ENCODE data around the gene R3HDM1.
"Not testable (repeated sequence)": the region's sequence is repeated elsewhere in the genome, so short reads cannot be mapped to it uniquely, and the experiment has no call there.

R3HDM1 gene

DNA sequence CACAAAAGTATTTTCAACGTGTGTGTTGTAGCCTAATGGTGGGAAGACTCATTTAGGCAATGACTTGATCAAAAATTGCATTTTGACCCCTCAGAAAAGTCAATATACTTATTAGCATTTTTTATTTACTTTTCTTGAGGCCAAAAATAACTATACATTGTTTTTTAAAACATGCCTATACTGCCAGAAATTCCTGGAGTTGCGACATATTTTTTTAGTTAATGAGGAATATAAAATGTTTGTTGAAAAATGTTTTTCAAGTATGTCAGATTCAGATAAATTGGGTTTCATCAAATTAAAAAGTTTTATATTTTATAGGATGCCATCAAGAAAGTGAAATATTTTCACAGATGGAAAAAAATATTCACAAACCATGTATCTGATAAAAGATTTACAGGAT is 39.6 kb downstream of the R3HDM1 start:
- no peak for DNase-seq (ENCODE audit: low spot score)

DNA sequence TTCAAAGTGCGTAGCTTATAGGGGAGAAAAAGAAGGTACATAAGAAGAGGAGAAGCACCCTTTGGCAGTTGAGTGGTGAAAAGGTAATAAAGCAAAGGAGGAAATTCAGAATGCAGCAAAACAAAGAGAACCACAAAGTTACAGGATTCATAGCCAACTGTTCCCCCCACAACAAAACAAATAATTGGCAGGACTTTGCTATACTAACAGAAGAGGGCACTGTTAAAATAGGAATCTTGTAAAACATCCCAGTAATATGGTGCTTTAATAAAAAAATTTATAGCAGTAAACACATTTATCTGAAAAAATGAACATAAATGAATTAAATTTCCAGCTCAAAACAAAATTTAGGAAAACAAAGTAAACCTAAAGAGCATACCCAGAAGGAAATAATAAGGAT is 42.3 kb downstream of the R3HDM1 start:
- DNase-seq (ENCODE audit: low spot score) = no peak

DNA sequence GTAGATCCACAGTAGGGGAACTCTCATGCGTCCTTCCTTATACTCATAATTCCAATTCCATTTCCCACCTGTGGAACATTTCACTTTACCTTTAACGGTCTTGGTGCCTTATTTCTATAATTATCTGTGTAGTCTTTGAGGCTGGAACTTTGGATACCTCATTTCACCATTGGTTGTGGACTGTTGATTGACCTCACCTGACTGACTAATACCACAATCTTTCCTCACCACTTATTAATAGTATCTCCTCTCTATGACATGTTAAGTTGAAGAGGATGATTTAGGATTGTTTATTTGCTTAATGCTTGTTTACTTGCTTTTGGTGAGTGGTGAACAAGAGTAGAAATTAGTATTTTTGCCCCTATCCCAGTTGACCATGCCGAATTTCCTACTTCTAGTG is 50.0 kb downstream of the R3HDM1 start:
- DNase-seq (ENCODE audit: low spot score) = no peak

DNA sequence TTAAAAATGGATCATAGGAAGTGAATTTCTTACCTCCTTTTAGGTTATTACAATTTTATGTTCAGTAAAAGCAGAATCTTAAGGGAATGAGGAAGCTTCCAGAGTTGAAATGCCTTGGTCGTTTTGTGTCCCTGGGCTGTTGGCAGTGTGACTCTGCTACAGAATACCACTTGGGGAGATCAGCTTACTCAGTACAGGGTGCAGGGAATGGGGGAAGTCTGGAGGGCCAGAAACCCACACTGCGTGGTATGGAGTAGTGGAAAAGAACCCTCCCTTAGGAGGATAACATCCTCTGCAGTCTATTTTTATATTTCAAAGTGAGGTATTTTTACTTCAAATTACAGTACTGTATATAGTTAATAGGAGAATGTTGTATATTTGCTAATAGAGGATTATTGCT is 51.1 kb downstream of the R3HDM1 start:
- no peak for DNase-seq (ENCODE audit: low spot score)

DNA sequence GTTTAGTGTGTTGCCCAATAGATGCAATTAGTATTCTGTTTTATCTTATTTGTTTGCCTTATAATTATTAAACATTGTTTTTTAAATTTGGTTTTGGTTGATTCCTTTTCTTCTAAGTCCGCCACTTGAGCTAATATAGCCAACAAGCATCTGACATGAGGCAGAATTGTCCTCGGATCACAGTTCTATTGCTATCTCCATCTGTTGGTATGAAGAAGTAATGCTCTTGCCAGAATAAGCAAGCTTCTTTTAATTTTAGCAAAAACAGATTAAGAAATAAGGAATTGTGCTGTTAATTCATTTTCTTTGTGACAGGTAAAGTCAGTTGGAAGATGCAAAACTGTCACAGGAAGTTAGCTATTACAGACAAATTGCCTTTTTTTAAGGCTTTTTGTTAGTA is 54.3 kb downstream of the R3HDM1 start:
- DNase-seq (ENCODE audit: low spot score) = no peak

DNA sequence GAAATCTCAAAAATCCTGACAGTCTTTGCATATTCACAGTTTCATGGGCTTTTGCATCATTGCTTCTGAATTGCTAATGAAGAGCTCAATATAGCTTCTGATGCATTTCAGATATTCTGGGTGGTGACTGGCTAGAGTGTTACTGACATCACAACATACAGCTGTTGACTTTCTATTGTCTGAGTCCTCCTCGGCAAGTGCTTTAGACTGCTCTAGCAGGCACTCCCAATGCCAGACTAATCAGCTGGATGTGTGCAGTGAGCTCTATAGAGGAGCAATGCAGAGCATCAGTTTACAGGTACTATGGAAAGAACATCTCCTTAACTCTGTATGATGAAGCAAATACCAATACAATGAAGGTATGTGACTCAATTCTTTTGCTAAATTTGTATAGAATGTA is 54.9 kb downstream of the R3HDM1 start:
- DNase-seq (ENCODE audit: low spot score) = no peak

DNA sequence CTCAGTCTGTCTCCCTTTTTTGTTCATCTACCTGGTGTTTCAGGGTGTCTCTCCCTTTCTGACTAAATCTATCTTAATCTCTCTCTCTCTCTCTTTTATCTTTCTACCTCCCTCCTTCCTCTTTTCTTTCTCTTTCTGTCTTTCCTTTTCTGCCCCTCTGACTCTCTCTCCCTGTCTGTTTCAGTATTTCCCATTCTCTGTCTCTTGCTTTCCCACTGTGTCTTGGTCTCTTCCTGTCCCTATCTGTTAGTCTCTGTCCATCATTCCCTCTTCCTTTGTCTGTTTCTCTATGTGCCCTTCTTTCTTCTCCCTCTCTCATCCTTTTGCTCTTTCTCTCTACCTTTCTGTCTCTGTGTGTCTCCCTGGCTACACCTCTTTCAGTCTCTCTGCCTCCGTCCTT is 56.7 kb downstream of the R3HDM1 start:
- no peak for DNase-seq (ENCODE audit: low spot score)

DNA sequence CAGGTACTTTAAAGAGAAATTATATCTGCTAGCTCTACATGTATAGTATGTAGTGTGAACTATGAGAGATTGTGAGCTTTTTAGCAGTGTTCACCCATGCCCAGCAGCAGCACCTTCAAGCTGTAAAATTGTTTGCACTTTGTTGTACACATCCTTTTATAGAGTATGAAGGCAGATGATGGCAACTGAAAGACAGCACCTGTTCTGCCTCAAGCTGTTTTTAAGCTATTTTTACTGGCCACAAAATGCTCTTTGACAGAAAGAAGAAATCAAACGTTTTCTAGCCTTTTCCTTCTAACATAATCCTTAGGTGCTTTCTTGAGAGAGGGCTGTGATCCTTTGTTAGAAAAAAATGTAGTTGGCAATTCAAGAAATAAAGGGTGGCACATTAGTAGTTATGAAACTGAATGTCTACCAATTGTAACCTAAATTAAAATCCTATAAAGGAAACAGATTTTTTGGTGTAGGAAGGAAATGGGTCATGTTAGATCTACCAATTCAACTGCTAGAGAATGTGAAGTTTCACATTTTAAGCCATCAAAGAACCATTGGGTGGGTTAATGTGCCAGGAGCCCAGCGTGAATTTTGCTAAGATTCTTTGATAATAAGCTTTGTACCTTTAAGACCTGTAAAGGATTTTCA is 59.5 kb downstream of the R3HDM1 start:
- DNase-seq (ENCODE audit: low spot score) = no peak

DNA sequence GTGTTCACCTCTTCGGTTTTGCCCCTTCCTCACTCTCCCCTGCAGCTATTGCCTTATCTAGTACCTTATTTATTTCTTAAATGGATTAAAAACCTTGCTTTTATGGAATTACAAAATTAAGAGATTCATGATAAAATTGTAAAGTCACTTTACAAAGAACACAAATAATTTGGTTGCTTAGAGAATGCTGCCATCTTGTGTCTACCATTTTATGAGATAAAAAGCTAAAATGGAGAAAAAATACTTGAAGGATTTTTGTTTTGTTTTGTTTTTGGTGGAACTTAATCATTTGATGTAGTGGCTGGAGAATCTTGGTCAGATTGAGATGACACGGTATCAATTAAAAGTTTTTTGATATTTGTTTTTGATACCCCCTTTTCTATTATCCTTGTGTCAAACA is 69.6 kb downstream of the R3HDM1 start:
- no peak for DNase-seq (ENCODE audit: low spot score)

DNA sequence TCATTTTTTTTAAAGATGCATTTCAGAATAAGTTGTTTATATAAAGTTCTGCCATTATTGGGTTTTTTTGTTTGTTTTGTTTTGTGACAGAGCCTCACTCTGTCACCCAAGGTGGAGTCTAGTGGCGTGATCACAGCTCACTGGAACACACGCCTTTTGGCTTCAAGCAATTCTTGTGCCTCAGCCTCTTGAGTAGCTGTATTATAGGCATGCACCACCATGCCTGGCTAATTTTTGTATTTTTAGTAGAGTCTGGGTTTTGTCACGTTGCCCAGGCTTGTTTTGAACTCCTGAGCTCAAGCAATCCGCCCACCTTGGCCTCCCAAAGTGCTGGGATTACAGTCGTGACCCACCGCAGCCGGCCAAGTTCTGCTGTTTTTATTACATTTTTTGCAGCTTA is 72.3 kb downstream of the R3HDM1 start:
- DNase-seq (ENCODE audit: low spot score) = no peak

DNA sequence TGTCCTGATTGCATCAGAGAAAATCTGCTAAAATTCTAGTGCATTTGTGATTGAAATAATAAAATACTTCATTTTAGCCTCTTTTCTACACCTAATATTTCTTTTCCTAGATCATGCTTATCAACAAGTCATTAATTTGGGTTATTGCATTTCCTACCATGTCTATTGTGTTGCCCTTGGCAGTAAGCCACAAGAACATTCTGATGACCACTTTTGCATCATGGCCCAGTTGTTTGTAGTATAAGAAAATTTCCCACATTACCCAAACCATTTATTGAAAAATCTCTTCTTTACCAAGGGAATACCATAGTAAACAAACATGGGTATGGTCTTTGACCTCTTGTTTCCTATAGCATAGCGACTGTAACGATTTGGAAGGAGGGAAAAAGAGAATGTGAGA is 76.3 kb downstream of the R3HDM1 start:
- DNase-seq (ENCODE audit: low spot score) = no peak

DNA sequence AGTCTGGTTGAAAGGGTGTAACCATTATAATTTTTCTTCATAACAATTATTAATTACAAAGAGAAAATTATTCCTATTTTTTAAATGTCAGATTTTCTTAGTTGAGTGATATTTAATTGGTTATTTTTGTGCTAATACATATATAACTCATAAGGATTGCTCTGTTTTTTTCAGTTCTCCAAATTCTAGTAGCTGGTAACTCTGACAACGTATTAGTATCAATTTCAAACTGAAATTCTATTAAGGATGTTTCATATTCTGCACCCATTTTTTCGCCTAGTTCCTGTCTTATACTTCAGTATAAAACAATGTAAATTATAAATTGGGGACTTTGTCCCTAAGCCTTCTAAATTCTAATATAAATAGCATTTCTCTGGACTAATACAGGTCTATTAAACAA is 81.0 kb downstream of the R3HDM1 start:
- no peak for DNase-seq (ENCODE audit: low spot score)

DNA sequence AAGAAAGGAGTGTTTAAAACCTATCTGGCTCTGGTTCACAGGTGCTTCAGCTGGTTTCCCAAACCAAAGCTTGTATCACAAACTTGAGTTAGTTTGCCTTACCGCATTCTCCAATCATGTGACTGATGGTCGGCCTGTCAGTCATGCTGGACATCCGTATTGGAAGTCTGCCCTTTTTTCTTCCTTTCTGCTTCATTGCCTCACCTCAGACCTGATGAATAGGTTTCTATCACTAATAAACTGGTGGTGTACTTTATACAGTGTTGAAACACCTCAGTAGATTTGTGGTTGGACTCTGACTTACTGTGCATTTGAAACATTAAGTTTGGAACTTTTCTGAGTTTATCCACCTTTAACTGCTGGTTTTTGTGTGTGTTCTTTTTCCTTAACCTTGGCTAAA is 84.1 kb downstream of the R3HDM1 start:
- DNase-seq (ENCODE audit: low spot score) = no peak

DNA sequence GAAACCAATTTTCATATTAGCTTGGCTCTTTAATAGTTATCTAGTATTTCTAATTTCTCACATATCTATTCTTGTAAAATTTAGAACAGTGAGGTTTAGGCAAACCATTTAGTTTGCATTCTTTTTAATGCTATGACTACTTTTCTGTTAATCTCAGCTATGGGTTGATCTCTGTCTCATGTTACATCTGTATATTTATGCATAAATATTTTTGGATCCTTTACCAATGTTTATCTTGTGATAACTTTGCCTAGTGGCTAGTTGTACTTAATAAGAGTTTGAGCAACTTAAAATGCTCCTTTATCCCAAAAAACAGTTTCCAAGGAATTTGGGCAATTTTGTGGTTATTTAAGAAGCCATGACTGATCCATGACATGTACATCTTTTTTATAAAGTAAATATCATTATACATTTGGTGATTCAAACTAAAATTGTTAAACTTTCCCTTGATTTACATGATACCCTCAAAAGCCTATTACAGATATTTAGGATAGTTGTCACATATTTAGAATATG is 86.3 kb downstream of the R3HDM1 start:
- no peak for DNase-seq (ENCODE audit: low spot score)

DNA sequence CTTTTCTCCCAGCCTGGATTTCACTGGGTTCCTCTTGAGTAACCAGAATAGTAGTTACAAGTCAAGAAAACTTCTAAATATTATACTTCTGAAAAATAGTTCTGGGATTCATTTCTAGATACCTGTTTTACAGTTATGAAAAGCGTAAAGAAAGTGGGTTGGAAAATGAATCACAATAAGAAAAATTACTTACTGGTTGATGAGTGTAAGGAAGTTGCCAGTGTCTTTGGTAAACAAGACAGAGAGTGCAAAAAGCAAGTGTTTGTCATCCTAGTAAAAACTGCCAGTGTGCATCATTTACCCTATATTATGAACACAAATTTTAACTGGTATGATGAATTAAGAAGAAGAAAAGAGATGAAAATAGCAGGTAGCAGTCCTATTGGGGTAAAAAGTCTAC is 88.9 kb downstream of the R3HDM1 start:
- DNase-seq (ENCODE audit: low spot score) = no peak

DNA sequence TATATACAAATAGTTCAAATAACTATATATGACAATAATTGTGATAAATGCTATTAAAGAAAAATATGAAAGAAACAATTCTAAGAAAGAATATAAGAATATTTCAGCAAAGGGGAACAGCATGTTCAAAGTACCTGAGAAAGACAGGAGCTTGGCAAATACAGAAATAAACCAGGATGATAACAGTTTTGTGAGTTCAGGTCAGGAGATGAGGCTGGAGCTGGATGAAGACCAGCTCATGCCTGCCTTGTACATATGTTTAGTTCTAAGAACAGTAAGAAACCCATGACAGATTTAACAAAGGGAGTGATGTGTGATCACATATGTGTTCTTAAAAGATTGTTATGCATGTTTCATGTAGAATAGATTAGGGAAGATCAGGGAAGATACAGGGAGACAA is 98.2 kb downstream of the R3HDM1 start:
- no peak for DNase-seq (ENCODE audit: low spot score)

DNA sequence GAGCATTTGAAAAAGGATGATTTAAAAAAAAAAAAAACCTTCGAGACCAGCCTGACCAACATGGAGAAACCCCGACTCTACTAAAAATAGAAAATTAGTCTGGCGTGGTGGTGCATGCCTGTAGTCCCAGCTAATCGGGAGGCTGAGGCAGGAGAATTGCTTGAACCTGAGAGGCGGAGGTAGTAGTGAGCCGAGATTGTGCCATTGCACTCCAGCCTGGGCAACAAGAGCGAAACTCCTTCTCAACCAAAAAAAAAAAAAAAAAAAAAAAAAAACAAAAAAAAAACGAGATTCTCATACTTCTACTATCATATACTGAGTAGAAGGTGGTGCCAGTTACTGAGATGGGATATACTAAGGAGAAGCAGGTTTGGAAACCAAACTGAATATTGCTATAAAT is 98.8 kb downstream of the R3HDM1 start:
- not testable (repeated sequence) for DNase-seq (ENCODE audit: low spot score)

DNA sequence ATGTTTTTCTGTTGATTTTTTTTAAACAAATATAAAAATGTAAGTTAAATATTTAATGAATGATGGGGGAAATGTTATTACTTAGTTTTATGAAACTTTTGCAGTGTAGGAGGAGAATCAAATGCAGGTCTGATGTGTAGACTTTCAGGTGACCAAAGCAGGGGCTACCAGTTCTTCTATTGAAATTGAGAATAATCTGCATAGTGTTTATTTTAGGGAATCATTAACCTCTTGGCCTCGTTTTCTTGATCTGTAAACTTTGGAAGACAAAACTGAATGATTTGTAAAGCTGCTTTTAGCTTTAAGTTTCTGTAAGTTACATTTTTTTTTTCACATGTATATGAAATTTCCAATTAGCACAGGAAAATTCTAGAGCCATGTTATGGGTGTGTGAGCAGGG is 99.2 kb downstream of the R3HDM1 start:
- DNase-seq (ENCODE audit: low spot score) = no peak

DNA sequence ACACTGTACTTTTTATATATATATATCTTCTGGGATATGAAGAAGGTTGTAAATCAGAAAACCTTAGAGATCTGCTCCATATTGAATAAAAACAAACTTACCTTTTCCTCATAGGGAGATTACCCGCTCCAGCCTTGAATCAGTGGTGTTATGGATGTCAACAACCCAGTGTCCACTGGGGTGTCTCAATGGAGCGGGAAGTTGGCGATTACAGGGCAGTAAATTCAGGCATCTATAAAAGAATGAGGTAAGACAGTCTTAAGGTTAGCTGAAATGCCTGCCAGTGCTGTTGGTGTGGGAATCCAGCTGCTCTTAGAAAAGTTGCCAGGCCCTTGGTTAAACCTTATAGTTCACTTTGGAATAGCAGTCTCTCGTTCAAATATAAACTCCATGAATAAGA is 102.3 kb downstream of the R3HDM1 start:
- no peak for DNase-seq (ENCODE audit: low spot score)

DNA sequence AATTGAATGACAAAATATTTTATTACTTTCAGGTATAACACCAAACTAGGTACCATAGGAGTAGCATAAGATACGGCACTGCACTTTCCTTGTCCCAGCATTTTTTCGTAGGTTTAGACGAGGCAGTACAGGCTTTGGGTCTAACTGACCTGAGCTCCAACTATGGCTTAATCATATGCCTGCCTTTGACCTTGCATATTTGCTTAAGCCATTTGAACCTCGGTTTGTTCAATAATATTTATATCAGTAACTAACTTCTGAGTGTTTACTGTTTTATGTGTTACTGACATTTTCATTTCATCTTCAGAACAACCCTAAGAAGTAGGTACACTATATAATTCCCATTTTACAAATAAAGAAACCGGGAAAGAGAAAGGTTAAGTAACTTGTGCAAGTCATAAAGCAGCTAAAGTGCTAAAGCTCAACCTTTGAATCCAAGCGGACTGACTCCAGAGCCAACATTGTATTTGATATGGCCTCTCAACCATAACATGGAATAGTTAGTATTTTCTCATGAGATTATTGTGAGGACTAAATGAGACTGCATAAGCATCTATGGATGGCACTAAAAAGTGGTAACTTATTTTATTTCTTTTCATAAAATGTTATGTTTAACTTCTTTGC is 104.0 kb downstream of the R3HDM1 start:
- no peak for DNase-seq (ENCODE audit: low spot score)

DNA sequence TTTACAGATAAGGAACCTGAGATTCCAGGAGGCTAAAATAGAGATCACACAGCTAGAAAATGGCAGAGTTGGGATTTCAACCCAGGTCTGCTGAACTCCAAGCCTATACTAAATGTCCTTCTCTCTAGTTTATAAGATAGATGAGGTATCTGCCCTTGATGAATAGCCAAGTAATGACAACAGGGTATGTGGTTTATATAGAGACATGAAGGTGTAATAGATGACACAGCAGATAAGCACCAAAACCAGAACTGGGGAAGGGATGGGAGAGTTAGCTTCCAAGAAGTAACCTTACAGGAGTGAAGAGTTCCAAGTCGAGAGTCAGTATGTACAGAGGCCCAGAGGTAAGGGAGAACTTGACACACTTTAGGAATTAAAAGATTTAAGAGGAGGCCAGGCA is 105.7 kb downstream of the R3HDM1 start:
- no peak for DNase-seq (ENCODE audit: low spot score)

DNA sequence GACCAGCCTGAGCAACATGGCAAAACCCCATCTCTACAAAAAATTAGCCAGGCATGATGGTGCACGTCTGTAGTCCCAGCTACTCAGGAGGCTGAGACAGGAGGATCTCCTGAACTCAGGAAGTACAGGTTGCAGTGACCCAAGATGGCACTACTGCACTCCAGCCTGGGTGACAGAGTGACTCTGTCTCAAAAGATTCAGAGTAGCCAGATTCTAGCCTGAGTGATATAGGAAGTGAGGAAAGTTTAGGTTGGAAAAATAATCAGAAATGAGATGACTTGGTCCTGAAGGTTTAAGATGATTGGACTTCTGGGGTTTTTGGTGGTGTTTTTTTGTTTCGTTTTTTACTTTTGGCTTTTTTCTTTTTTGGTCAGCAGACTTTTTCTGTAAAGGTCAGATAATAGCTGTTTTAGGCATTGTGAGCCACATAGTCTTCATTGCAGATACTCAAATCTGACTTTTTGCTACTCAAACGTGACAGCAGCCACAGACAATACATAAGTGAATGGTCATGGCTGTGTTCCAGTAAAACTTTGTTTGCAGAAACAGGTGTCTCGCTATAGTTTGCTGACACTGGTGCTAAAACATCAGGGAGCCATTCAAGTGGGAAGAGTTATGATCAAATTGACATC is 106.3 kb downstream of the R3HDM1 start:
- DNase-seq (ENCODE audit: low spot score) = no peak

DNA sequence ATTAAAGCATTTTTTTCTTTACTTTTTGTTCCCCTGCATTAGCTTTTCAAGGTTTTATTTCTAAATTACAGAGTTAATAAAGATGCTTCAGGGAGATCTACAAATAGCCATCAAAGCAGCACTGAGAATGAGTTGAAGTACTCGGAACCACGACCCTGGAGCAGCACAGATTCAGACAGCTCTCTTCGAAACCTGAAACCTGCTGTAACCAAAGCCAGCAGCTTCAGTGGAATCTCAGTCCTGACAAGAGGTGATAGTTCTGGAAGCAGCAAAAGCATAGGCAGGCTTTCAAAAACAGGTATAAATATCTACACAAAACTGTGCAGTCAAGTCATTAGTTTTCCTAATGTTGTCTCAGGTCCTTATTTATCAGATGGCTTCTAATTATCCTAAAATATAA is 107.5 kb downstream of the R3HDM1 start:
- no peak for DNase-seq (ENCODE audit: low spot score)
